Activated naive CD8-positive, alpha-beta T cell (primary cell): ENCODE results near the gene MOV10L1.
A peak's percentile ranks its signal among the peaks of the same experiment; 100 is the strongest.
"Not testable (repeated sequence)": the region's sequence is repeated elsewhere in the genome, so short reads cannot be mapped to it uniquely, and the experiment has no call there.

Experiments used
- H3K27ac Mint-ChIP-seq: one replicate; pipeline ENCODE4 v1.8.0; 2021; ENCODE audit warnings: mixed read lengths
- H3K27me3 Mint-ChIP-seq: one replicate; pipeline ENCODE4 v1.8.0; 2021; ENCODE audit warnings: mixed read lengths
- H3K36me3 Mint-ChIP-seq: one replicate; pipeline ENCODE4 v1.8.0; 2021; ENCODE audit warnings: mixed read lengths
- H3K4me1 Mint-ChIP-seq: one replicate; pipeline ENCODE4 v1.8.0; 2021; ENCODE audit warnings: low read depth, mixed read lengths
- H3K4me3 Mint-ChIP-seq: one replicate; pipeline ENCODE4 v1.8.0; 2021; ENCODE audit warnings: mild to moderate bottlenecking, mixed read lengths
- H3K9me3 Mint-ChIP-seq: one replicate; pipeline ENCODE4 v1.8.0; 2021; ENCODE audit warnings: low read depth, mixed read lengths

The MOV10L1 gene

DNA sequence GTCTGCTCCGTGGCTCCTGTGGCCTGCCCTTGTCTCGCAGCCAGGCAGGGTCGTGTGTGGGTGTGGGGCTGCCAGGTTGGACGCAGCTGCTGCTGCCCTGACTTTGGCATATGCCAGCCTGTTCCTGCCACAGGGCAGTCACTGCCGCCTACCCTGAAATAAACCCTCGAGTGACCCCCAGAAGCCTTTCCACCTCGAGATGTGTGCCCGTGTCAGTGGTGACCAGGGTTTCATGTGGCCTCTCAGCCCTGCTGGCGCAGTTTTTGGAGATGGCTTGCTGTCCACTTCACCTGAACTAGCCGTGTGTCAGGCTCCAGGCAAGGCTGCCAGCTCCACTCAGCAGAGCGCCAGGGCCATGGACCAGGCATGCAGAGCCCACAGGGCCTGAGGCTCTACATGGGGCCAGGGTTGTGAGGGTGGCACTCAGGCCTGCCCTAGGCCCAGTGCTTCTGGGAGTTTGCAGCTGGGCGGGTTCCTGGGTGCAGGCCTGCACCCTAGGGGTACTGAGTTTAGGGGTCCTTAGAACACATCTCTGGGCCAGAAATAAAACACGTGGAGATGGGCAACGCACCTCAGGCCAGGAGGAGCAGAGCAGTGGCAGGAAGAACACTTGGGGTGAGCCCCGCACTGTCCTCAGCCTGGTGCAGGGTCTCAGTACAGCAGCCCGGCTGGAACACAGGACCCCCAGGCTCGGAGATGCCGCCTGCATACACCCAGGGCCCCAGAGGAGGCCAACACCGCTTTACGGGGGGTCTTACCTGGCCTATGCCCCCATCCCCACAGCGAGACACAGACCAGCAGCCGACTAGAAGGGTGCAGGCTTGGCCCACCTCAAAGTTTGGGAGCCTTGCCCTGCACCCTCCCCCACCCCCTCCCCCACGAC lies 71.9 kb downstream of the MOV10L1 start:
- Mint-ChIP-seq H3K27me3 (no peaks in the 10 kb centered on the region), H3K36me3 (no peaks in the 10 kb centered on the region), H3K9me3 (no peaks in the 10 kb centered on the region), H3K4me1 (no peaks in the 10 kb centered on the region), H3K27ac (no peak overlapping the region), H3K4me3 (no peak overlapping the region)

- Mint-ChIP-seq H3K4me1 (no peaks in the 10 kb centered on the region), H3K4me3 (no peak overlapping the region), H3K9me3 (no peaks in the 10 kb centered on the region), H3K36me3 (no peaks in the 10 kb centered on the region), H3K27ac (no peak overlapping the region), H3K27me3 (no peaks in the 10 kb centered on the region)
Measured at GRCh38 chr22:50162391-50162956, 72.7 kb downstream of the MOV10L1 start.

DNA sequence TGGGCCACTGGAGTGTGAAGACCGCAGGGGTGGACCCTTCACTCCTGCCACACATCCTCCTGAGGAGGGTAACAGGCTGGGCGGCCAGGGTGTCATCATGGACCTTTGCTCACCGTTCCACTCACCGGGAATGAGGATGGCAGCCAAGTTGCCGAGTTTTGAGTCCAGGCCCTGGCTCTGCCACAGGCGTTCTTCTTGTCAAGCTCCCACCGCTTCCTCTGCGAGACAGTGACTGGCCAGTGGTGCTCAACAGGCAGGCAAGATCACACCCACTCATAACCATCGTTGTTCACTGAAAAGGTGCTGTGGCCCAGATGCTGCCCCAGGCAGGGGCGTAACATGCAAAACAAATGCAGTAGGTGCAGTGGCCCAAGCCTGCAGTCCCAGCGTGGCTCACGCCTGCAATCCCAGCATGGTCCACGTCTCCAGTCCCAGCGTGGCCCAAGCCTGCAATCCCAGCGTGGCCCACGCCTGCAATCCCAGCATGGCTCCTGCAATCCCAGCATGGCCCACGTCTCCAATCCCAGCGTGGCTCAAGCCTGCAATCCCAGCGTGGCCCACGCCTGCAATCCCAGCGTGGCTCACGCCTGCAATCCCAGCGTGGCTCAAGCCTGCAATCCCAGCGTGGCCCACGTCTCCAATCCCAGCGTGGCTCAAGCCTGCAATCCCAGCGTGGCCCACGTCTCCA lies 75.8 kb downstream of the MOV10L1 start:
- H3K4me1 Mint-ChIP-seq: peaks cover 5% of the 10 kb centered on the region
- H3K9me3 Mint-ChIP-seq: no peaks in the 10 kb centered on the region
- no peak overlapping the region for H3K27ac Mint-ChIP-seq
- H3K36me3 Mint-ChIP-seq: no peaks in the 10 kb centered on the region
- no peak overlapping the region for H3K4me3 Mint-ChIP-seq
- H3K27me3 Mint-ChIP-seq: peaks cover 5% of the 10 kb centered on the region

- Mint-ChIP-seq H3K27ac (no peak overlapping the region), H3K4me3 (peak overlapping the region; percentile 35), H3K36me3 (no peaks in the 10 kb centered on the region), H3K9me3 (no peaks in the 10 kb centered on the region), H3K27me3 (peaks cover 7% of the 10 kb centered on the region), H3K4me1 (peaks cover 5% of the 10 kb centered on the region)
Measured at GRCh38 chr22:50167689-50168489, 78.1 kb downstream of the MOV10L1 start.

GRCh38 chr22:50168490-50169180 lies 78.8 kb downstream of the MOV10L1 start:
- H3K27me3 Mint-ChIP-seq, H3K4me1 Mint-ChIP-seq, H3K36me3 Mint-ChIP-seq, H3K9me3 Mint-ChIP-seq: not testable (repeated sequence)
- H3K27ac Mint-ChIP-seq: peak overlapping the region; percentile 46
- H3K4me3 Mint-ChIP-seq: peak overlapping the region; percentile 67

GRCh38 chr22:50169181-50169759 lies 79.5 kb downstream of the MOV10L1 start:
- no peaks in the 10 kb centered on the region for H3K9me3 Mint-ChIP-seq
- no peaks in the 10 kb centered on the region for H3K36me3 Mint-ChIP-seq
- peak overlapping the region; percentile 67 for H3K4me3 Mint-ChIP-seq
- H3K27me3 Mint-ChIP-seq: peaks cover 7% of the 10 kb centered on the region
- peaks cover 5% of the 10 kb centered on the region for H3K4me1 Mint-ChIP-seq
- peak overlapping the region; percentile 46 for H3K27ac Mint-ChIP-seq

- Mint-ChIP-seq H3K27me3 (peaks cover 7% of the 10 kb centered on the region), H3K27ac (no peak overlapping the region), H3K4me3 (peak overlapping the region; percentile 70), H3K36me3 (no peaks in the 10 kb centered on the region), H3K9me3 (no peaks in the 10 kb centered on the region), H3K4me1 (peaks cover 5% of the 10 kb centered on the region)
Measured at GRCh38 chr22:50169774-50170341, 80.1 kb downstream of the MOV10L1 start.

DNA sequence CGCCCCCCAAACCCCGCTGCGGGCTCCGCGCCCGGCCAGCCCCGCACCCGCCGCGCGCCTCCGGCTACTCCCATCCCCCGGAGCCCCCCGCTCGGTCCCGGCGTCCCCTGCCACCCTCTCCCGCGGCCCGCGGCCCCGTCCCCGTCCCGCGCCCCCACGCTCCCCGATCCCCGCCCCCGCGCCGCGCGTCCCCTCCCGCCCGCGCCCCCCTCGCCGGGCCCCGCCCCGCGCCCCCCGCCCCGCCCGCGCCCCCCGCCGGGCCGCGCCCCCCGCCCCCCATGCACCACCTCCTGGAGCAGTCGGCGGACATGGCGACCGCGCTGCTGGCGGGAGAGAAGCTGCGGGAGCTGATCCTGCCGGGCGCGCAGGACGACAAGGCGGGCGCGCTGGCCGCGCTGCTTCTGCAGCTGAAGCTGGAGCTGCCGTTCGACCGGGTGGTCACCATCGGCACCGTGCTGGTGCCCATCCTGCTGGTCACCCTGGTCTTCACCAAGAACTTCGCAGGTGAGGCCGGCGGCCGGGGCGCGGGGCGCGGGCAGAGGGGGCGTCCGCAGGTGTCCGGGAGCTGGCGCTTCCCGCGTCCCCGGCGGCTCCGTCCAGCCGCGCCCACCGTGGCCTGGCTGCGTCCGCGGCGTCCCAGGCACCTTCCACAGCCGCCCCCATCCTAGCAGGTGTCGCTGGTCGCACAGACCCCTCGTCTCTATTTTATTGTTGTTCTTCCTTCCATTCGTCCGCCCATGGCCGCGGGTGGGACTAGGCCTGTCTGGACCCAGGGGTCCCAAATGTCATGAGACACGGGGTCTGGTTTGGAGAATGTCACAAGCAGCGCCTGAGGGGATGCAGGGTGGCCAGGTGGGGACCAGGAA lies 80.9 kb downstream of the MOV10L1 start, which contains the start of gene PANX2:
PANX2 (plus strand) TSS at position 279 of the 866 bp plus-strand sequence; CDS start at position 279, 0 bp downstream.
- H3K4me1 Mint-ChIP-seq: peaks cover 5% of the 10 kb centered on the region
- peaks cover 7% of the 10 kb centered on the region for H3K27me3 Mint-ChIP-seq
- no peaks in the 10 kb centered on the region for H3K9me3 Mint-ChIP-seq
- H3K36me3 Mint-ChIP-seq: no peaks in the 10 kb centered on the region
- peak within 1 kb of the TSS; percentile 70 for H3K27ac Mint-ChIP-seq
- H3K4me3 Mint-ChIP-seq: peak within 1 kb of the TSS; percentile 79

GRCh38 chr22:50171319-50171964 lies 81.6 kb downstream of the MOV10L1 start:
- H3K27ac Mint-ChIP-seq: peak overlapping the region; percentile 70
- H3K27me3 Mint-ChIP-seq: peaks cover 7% of the 10 kb centered on the region
- H3K4me3 Mint-ChIP-seq: peak overlapping the region; percentile 79
- no peaks in the 10 kb centered on the region for H3K9me3 Mint-ChIP-seq
- H3K36me3 Mint-ChIP-seq: no peaks in the 10 kb centered on the region
- peaks cover 5% of the 10 kb centered on the region for H3K4me1 Mint-ChIP-seq

- H3K27me3 Mint-ChIP-seq: peaks cover 8% of the 10 kb centered on the region
Measured at GRCh38 chr22:50171965-50172421, 82.2 kb downstream of the MOV10L1 start.

GRCh38 chr22:50173311-50173982 lies 83.6 kb downstream of the MOV10L1 start:
- Mint-ChIP-seq H3K4me3 (no peak overlapping the region), H3K27me3 (peaks cover 9% of the 10 kb centered on the region), H3K9me3 (no peaks in the 10 kb centered on the region)

More at GRCh38 chr22:50171965-50172421, 82.2 kb downstream of the MOV10L1 start:
- H3K4me1 Mint-ChIP-seq: peaks cover 5% of the 10 kb centered on the region
- H3K4me3 Mint-ChIP-seq: peak overlapping the region; percentile 23
- H3K9me3 Mint-ChIP-seq: no peaks in the 10 kb centered on the region
- no peaks in the 10 kb centered on the region for H3K36me3 Mint-ChIP-seq
- no peak overlapping the region for H3K27ac Mint-ChIP-seq

GRCh38 chr22:50173983-50174355 lies 84.2 kb downstream of the MOV10L1 start:
- no peak overlapping the region for H3K4me3 Mint-ChIP-seq
- H3K27ac Mint-ChIP-seq: no peak overlapping the region
- peaks cover 6% of the 10 kb centered on the region for H3K27me3 Mint-ChIP-seq
- H3K9me3 Mint-ChIP-seq: no peaks in the 10 kb centered on the region
- H3K36me3 Mint-ChIP-seq: no peaks in the 10 kb centered on the region
- H3K4me1 Mint-ChIP-seq: peaks cover 2% of the 10 kb centered on the region

More at GRCh38 chr22:50173311-50173982, 83.6 kb downstream of the MOV10L1 start:
- H3K4me1 Mint-ChIP-seq: peaks cover 5% of the 10 kb centered on the region
- no peaks in the 10 kb centered on the region for H3K36me3 Mint-ChIP-seq
- no peak overlapping the region for H3K27ac Mint-ChIP-seq
